ENCODE results near the gene BEAN1. TPM values are rescaled to one million over a fixed set of nuclear protein-coding genes. Genes with fewer than 3 reads are reported as not detected.

BEAN1 gene
- total RNA-seq, 1 experiment from 2014 or later = not detected

DNA sequence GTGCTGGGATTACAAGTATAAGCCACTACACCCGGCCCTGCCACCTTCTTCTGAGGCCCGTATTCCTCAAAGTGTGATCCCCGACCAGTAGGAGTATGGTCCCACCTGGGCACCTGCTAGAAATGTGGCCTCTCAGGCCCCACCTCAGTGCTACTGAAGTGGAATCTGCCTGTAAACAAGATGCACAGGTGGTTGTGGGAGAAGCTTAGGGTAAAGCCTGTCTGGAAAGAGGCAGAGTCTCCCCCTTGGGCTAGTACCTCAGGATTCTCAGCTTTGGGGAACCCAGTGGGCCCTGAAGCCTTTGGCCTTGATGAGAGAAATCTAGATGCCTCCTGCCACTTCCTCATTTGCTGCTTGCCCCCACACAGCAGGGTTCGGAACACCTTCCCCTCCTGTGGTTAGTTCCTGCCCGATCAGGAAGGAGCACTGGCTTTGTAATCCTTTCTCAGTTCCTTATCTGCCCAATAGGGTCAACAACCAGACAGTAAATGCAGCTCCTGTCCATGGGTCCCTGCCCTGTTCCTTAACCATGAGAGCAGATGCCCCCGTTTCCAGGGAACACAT lies 97.6 kb downstream of the BEAN1 start:
- H3K27me3 ChIP-seq (replicated peaks) = no peaks in the 10 kb centered on the region
- no peaks in the 10 kb centered on the region for H3K9me3 ChIP-seq (replicated peaks)
- H3K27ac ChIP-seq = no peak overlapping the region
- DNase-seq (ENCODE audit: low read depth in 1 of 2, low spot score in 2 of 2) = peak in 1 of 2 experiments; percentile 10
- H3K36me3 ChIP-seq = peaks cover 46% of the 10 kb centered on the region
- H3K4me1 ChIP-seq (replicated peaks) = peaks cover 10% of the 10 kb centered on the region
- H3K4me3 ChIP-seq = no peak overlapping the region

DNA sequence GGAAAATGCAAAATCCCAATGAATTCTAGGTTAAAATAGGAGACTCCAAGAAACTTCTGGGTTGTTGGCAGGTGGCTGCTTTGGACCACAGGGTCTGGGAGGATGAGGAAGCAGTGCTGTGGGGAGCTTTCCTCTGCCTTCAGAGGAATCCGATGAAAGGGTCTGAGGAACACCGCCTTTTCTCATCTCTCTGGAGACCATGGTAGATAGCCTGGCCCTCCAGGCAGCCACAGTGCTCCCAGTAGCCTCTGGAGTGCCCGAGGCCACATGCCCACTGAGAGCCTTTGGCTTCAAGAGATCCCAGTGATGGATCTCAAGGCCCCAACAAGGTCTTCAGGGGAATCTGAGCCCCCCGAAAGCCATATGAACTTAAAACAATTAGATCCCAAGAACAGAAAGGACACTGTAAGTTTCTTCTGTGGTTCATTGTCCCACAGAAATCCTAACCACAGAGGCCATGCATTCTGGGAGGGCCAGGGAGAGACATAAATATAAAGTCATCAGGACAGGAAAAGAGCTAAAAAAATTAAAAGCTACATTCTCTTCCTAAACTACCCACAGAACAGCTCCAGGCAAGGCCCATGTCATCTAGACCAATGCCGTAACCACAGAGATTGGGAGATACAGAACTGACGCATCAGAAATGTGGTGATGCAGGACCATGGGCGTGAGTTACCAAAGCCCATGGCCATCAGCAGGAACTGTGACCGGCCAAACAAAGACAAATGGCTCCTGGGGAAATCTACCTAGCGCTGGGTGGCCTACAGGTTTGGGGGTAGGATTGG lies 98.5 kb downstream of the BEAN1 start:
- no peak for DNase-seq (ENCODE audit: low read depth in 1 of 2, low spot score in 2 of 2)
- H3K4me1 ChIP-seq (replicated peaks) = peaks cover 10% of the 10 kb centered on the region
- H3K36me3 ChIP-seq = peaks cover 55% of the 10 kb centered on the region
- H3K4me3 ChIP-seq = no peak overlapping the region
- H3K9me3 ChIP-seq (replicated peaks) = no peaks in the 10 kb centered on the region
- H3K27ac ChIP-seq = no peak overlapping the region
- H3K27me3 ChIP-seq (replicated peaks) = no peaks in the 10 kb centered on the region

DNA sequence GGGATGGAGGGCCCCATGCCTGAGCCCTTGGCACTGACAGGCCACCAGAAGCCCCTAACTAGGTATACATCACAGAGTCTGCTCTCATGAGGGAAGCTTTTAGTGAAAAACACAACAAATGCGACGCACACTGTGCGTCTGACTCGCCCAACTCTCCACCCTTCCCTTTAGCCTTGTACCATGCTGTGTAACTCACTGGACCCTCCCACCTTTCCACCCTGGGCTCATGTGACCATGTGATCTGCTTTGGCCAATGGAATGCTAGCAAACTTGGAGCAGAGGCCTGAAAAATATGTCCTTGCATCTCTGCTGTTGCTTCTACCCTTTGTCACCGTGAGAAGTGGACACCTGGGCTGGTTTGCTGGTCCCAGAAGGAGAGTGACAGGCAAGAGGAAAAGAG lies 101.2 kb downstream of the BEAN1 start:
- Histone ChIP-seq H3K36me3 (peaks cover 62% of the 10 kb centered on the region), H3K4me1 (replicated peaks) (no peaks in the 10 kb centered on the region), H3K27ac (no peak overlapping the region), H3K27me3 (replicated peaks) (no peaks in the 10 kb centered on the region), H3K4me3 (no peak overlapping the region), H3K9me3 (replicated peaks) (no peaks in the 10 kb centered on the region)
- DNase-seq (ENCODE audit: low read depth in 1 of 2, low spot score in 2 of 2) = no peak

DNA sequence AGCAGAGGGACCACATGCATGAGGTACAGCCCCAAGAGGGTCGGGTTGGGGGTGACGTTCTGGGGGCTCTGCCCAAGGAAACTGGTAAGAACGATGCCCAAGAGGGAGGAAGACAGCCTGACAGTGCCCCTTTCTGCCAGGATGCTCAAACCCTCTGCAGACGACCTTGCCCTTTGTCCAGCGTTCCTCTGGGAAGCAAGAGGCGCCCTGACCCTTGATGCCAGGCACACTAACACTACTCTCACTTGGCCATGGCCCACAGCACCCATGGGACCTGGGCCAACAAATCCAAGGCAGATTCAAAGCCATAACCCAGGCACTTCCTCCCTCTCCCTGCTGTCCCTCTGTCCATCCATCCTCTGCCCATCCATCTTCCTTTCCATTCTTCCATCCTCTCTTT lies 102.4 kb downstream of the BEAN1 start:
- Histone ChIP-seq H3K27me3 (replicated peaks) (no peaks in the 10 kb centered on the region), H3K36me3 (peaks cover 59% of the 10 kb centered on the region)

More for the DNA sequence above, 102.4 kb downstream of the BEAN1 start:
- no peak overlapping the region for H3K27ac ChIP-seq
- no peak overlapping the region for H3K4me3 ChIP-seq
- H3K4me1 ChIP-seq (replicated peaks) = no peaks in the 10 kb centered on the region
- no peaks in the 10 kb centered on the region for H3K9me3 ChIP-seq (replicated peaks)
- peak in 1 of 2 experiments; percentile 27 for DNase-seq (ENCODE audit: low read depth in 1 of 2, low spot score in 2 of 2)

Other genes starting within 250 kb of the BEAN1 start
- gene CDH5, start 60.6 kb upstream of the BEAN1 start, total RNA-seq (2014; rRNA removed; shearing (Covaris generic)) = not detected in 2 replicates
- gene TK2, start 122.8 kb downstream of the BEAN1 start, total RNA-seq (2014; rRNA removed; shearing (Covaris generic)) = 26.2 and 28.9 TPM in 2 replicates
- gene CKLF, start 125.3 kb downstream of the BEAN1 start, total RNA-seq (2014; rRNA removed; shearing (Covaris generic)) = 124 and 134 TPM in 2 replicates
- 3.5 and 5.4 TPM in 2 replicates for gene CMTM1, start 139.1 kb downstream of the BEAN1 start, total RNA-seq (2014; rRNA removed; shearing (Covaris generic))
- 1.6 TPM in 1 of 2 replicates, not detected in the other for gene CMTM2, start 152.2 kb downstream of the BEAN1 start, total RNA-seq (2014; rRNA removed; shearing (Covaris generic))
- gene CMTM3, start 177.4 kb downstream of the BEAN1 start, total RNA-seq (2014; rRNA removed; shearing (Covaris generic)) = 13.6 and 18.9 TPM in 2 replicates

Measured in SJSA1 (cell line).